MM.1S (cell line): ENCODE measurements around the gene PPP1R9A.

Experiments used
- DNase-seq: peaks from one replicate; pipeline ENCODE4 v3.0.0-alpha.2; 2015
- H2AFZ ChIP-seq: fragments of 300-600 bp; sonication (generic); 2 replicates; pipeline ENCODE4 v1.6.0; 2016; ENCODE audit warnings: antibody characterized with exemption, low read length
- H3F3A ChIP-seq: fragments of 300-600 bp; sonication (generic); 2 replicates; pipeline ENCODE4 v1.6.1; 2016; ENCODE audit warnings: mild to moderate bottlenecking, antibody characterized with exemption, low read length, moderate library complexity, mixed read lengths; ENCODE audit not compliant: insufficient read depth
- H3K27ac ChIP-seq: fragments of 300-600 bp; sonication (generic); 2 replicates; pipeline ENCODE4 v1.5.1; 2016; ENCODE audit warnings: mild to moderate bottlenecking, low read length
- H3K27me3 ChIP-seq: fragments of 300-600 bp; sonication (generic); replicated peaks from 2 replicates; pipeline ENCODE4 v1.6.0; 2016; ENCODE audit warnings: low read length; ENCODE audit not compliant: insufficient read depth
- H3K36me3 ChIP-seq: fragments of 300-600 bp; sonication (generic); replicated peaks from 2 replicates; pipeline ENCODE4 v1.6.1; 2016; ENCODE audit warnings: mild to moderate bottlenecking, low read length, mixed read lengths; ENCODE audit not compliant: insufficient read depth
- H3K4me1 ChIP-seq: fragments of 300-600 bp; sonication (generic); 2 replicates; pipeline ENCODE4 v1.6.1; 2016; ENCODE audit warnings: low read length, mixed read lengths
- H3K4me2 ChIP-seq: fragments of 300-600 bp; sonication (generic); 2 replicates; pipeline ENCODE4 v1.6.0; 2016; ENCODE audit warnings: low read depth, low read length
- H3K4me3 ChIP-seq: fragments of 300-600 bp; sonication (generic); 2 replicates; pipeline ENCODE4 v1.5.1; 2016; ENCODE audit warnings: low read length, mixed read lengths
- H3K79me2 ChIP-seq: fragments of 300-600 bp; sonication (generic); 2 replicates; pipeline ENCODE4 v1.6.1; 2016; ENCODE audit warnings: mixed run types, low read length, mixed read lengths
- H3K9ac ChIP-seq: fragments of 300-600 bp; sonication (generic); 2 replicates; pipeline ENCODE4 v1.6.1; 2016; ENCODE audit warnings: low read length, mixed read lengths
- H3K9me2 ChIP-seq: fragments of 300-600 bp; sonication (generic); replicated peaks from 2 replicates; pipeline ENCODE4 v1.6.1; 2016; ENCODE audit warnings: mild to moderate bottlenecking, low read length, mixed read lengths; ENCODE audit not compliant: insufficient read depth
- H3K9me3 ChIP-seq: fragments of 300-600 bp; sonication (generic); replicated peaks from 2 replicates; pipeline ENCODE4 v1.6.1; 2016; ENCODE audit warnings: mild to moderate bottlenecking, low read length, mixed read lengths; ENCODE audit not compliant: insufficient read depth
- H4K20me1 ChIP-seq: fragments of 300-600 bp; sonication (generic); 2 replicates; pipeline ENCODE4 v1.6.1; 2016; ENCODE audit warnings: mild to moderate bottlenecking, low read length, moderate library complexity, mixed read lengths; ENCODE audit not compliant: insufficient read depth
- CTCF ChIP-seq: fragments of 300-600 bp; sonication (generic); IDR thresholded peaks from 2 replicates; pipeline ENCODE4 v1.5.1; 2016; ENCODE audit warnings: antibody characterized with exemption, low read length, mixed read lengths
- EZH2 ChIP-seq: fragments of 300-600 bp; sonication (generic); optimal IDR thresholded peaks from 2 replicates; pipeline ENCODE3; 2017; ENCODE audit warnings: low read depth, mild to moderate bottlenecking, antibody characterized with exemption, low read length, mixed read lengths
- EZH2phosphoT487 ChIP-seq: fragments of 300-600 bp; sonication (generic); IDR thresholded peaks from 2 replicates; pipeline ENCODE4 v1.6.1; 2018; ENCODE audit warnings: antibody characterized with exemption, low read length

PPP1R9A gene

GRCh38 chr7:95026018-95026417, 118.6 kb downstream of the PPP1R9A start:
- H3K27me3 ChIP-seq, result no peaks in the 10 kb centered on the region
- no peaks in the 10 kb centered on the region for H4K20me1 ChIP-seq
- H3K9me2 ChIP-seq, result no peaks in the 10 kb centered on the region
- no peak overlapping the region for H3K4me2 ChIP-seq
- H3K4me1 ChIP-seq, result no peaks in the 10 kb centered on the region
- no peaks in the 10 kb centered on the region for H3K79me2 ChIP-seq
- no peak overlapping the region for H3K4me3 ChIP-seq
- H3K9ac ChIP-seq, result no peak overlapping the region
- TF ChIP-seq CTCF (no peak), EZH2 (no peak), EZH2phosphoT487 (no peak)
- H2AFZ ChIP-seq, result no peak overlapping the region
- DNase-seq, result no peak
- H3K9me3 ChIP-seq, result no peaks in the 10 kb centered on the region
- no peaks in the 10 kb centered on the region for H3K36me3 ChIP-seq
- H3F3A ChIP-seq, result no peaks in the 10 kb centered on the region
- H3K27ac ChIP-seq, result no peak overlapping the region

DNA sequence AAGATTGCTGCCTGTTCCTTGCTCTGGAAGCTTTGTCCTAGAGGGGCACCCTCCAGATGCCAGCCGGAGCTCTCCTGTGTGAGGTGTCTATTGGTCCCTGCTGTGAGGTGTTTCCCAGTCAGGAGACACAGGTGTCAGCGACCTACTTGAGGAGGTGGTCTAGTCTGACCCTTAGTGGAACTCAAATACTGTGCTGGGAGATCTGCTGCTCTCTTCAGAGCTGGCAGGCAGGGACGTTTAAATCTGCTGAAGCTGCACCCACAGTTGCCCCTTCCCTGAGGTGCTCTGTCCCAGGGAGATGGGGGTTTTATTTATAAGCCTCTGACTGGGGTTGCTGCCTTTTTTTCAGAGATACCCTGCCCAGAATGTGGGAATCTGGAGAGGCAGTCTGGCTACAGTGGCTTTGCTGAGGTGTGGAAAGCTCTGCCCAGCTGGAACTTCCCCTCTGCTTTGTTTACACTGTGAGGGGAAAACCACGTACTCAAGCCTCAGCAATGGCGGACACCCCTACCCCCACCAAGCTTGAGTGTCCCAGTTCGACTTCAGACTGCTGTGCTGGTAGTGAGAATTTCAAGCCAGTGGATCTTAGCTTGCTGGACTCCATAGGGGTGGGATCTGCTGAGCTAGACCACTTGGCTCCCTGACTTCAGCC, 119.2 kb downstream of the PPP1R9A start:
- Histone ChIP-seq H3K27ac (no peak overlapping the region), H4K20me1 (no peaks in the 10 kb centered on the region), H3F3A (no peaks in the 10 kb centered on the region), H3K36me3 (no peaks in the 10 kb centered on the region), H3K9me2 (no peaks in the 10 kb centered on the region), H3K4me3 (no peak overlapping the region), H3K27me3 (no peaks in the 10 kb centered on the region), H3K4me1 (no peaks in the 10 kb centered on the region), H3K79me2 (no peaks in the 10 kb centered on the region), H3K4me2 (no peak overlapping the region), H3K9ac (no peak overlapping the region), H2AFZ (no peak overlapping the region), H3K9me3 (no peaks in the 10 kb centered on the region)
- DNase-seq, result no peak
- TF ChIP-seq EZH2 (no peak), EZH2phosphoT487 (no peak), CTCF (no peak)

DNA sequence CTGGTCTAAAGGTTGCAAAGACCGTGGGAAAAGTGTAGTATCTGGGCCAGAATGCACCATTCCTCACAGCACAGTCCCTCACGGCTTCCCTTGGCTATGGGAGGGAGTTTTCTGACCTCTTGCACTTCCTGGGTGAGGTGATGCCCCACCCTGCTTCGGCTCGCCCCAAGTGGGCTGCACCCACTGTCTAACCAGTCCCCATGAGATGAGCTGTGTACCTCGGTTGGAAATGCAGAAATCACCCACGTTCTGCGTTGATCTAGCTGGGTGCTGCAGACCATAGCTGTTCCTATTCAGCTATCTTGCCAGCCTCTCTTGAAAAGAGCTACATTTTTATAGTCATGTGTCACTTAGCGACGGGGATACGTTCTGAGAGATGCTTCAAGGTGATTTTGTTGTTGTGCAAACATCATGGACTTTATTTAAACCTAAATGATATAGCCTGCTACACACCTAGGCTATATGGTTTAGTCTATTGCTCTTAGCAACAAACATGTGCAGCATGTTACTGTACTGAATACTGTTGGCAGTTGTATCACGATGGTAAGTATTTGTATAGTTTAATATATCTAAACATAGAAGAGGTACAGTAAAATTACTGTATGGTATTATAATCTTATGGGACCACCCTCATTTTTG, 120.0 kb downstream of the PPP1R9A start:
- Histone ChIP-seq H3K4me3 (no peak overlapping the region), H2AFZ (no peak overlapping the region), H3K4me1 (no peaks in the 10 kb centered on the region), H3K79me2 (no peaks in the 10 kb centered on the region), H3K9me2 (no peaks in the 10 kb centered on the region), H3K9ac (no peak overlapping the region), H3K4me2 (no peak overlapping the region), H3K9me3 (no peaks in the 10 kb centered on the region), H3F3A (no peaks in the 10 kb centered on the region), H3K36me3 (no peaks in the 10 kb centered on the region), H4K20me1 (no peaks in the 10 kb centered on the region), H3K27ac (no peak overlapping the region), H3K27me3 (no peaks in the 10 kb centered on the region)
- no peak for DNase-seq
- no peak for TF ChIP-seq CTCF
- no peak for TF ChIP-seq EZH2phosphoT487
- TF ChIP-seq EZH2, result no peak
